Sigmoid colon (tissue), 7 donors: ENCODE results near the gene CD36. TPM values are rescaled to one million over a fixed set of nuclear protein-coding genes. Genes with fewer than 3 reads are reported as not detected.
"Not testable (repeated sequence)": the region's sequence is repeated elsewhere in the genome, so short reads cannot be mapped to it uniquely, and the experiment has no call there.

Source experiments
- DNase-seq: peaks from one replicate; pipeline ENCODE4 v3.0.0-alpha.2; 2019
- H3K27ac ChIP-seq, 4 donors: fragments of 200-600 bp; sonication (generic); one replicate each; pipeline ENCODE4 v1.5.1; 2016 to 2019; ENCODE audit warnings: mild to moderate bottlenecking in 1 of 4
- H3K27me3 ChIP-seq, 3 donors: fragments of 200-600 bp; sonication (generic); one replicate each; pipeline ENCODE4 v1.5.1; 2019; ENCODE audit warnings: mild to moderate bottlenecking in 1 of 3
- H3K36me3 ChIP-seq, 4 donors: fragments of 200-600 bp; sonication (generic); one replicate each; pipeline ENCODE4 v1.5.1; 2016 to 2019
- H3K4me1 ChIP-seq, 4 donors: fragments of 200-600 bp; sonication (generic); one replicate each; pipeline ENCODE4 v1.5.1; 2017 to 2019
- H3K4me3 ChIP-seq, 4 donors: fragments of 200-600 bp; sonication (generic); one replicate each; pipeline ENCODE4 v1.5.1; 2017 to 2019; ENCODE audit warnings: mild to moderate bottlenecking in 2 of 4, moderate library complexity in 1 of 4
- H3K9me3 ChIP-seq, 4 donors: fragments of 200-600 bp in 3 of 4; sonication (generic) in 3 of 4; one replicate each; pipeline versions ENCODE4 v1.5.1 to v1.6.1; 2013 to 2019
- CTCF ChIP-seq, 4 experiments: fragments of 450-650 bp in 3 of 4; fragments of 200-600 bp in 1 of 4; IDR thresholded peaks; one replicate each; pipeline ENCODE4 v1.5.1; 2016 to 2019; ENCODE audit warnings: antibody characterized with exemption in 4 of 4, mild to moderate bottlenecking in 3 of 4, moderate library complexity in 2 of 4
- EP300 ChIP-seq, 4 donors: sonication (generic); formaldehyde crosslinking; IDR thresholded peaks; one replicate each; pipeline ENCODE4 v1.6.1; 2017; ENCODE audit warnings: antibody characterized with exemption in 4 of 4
- POLR2A ChIP-seq, 2 donors: fragments of 450-650 bp; IDR thresholded peaks; one replicate each; pipeline ENCODE4 v1.6.1; 2016; ENCODE audit warnings: antibody characterized with exemption in 2 of 2, mild to moderate bottlenecking in 2 of 2, moderate library complexity in 2 of 2
- POLR2AphosphoS5 ChIP-seq, 4 donors: sonication (generic); formaldehyde crosslinking; IDR thresholded peaks; one replicate each; pipeline ENCODE4 v1.6.1; 2017; ENCODE audit warnings: antibody characterized with exemption in 4 of 4
- WGBS, 2 donors: extraction: QIAGEN DNeasy Blood & Tissue Kit; methylation state at CpG; one replicate each; pipeline ENCODE4 v1.1.7; 2013; 5-methylcytosine and 5-hydroxymethylcytosine counted together
- intact Hi-C: fragments of 100-400 bp; cut with DNase I; formaldehyde crosslinking; loops from one replicate; pipeline ENCODE4 v1.15.1; 2023
- polyA plus RNA-seq, 3 donors: library from polyadenylated mRNA; stranded (reverse); fragments of 200-250 nt; gene quantifications; one replicate each; pipeline ENCODE4 v1.2.3, GENCODE V29; 2013
- total RNA-seq, 4 donors: library from RNA; depleted of rRNA; stranded (reverse); fragments of >200 nt; gene quantifications; one replicate each; pipeline ENCODE4 v1.1.0, GENCODE V29; 2016
- donor health status: healthy with polysubstance abuse.
- donor health status: Bipolar disorder and iron deficiency.
- donor health status: healthy.

The CD36 gene
- total and polyA plus RNA-seq, 7 donors = 21.6 to 126 (median 58.9) TPM

DNA sequence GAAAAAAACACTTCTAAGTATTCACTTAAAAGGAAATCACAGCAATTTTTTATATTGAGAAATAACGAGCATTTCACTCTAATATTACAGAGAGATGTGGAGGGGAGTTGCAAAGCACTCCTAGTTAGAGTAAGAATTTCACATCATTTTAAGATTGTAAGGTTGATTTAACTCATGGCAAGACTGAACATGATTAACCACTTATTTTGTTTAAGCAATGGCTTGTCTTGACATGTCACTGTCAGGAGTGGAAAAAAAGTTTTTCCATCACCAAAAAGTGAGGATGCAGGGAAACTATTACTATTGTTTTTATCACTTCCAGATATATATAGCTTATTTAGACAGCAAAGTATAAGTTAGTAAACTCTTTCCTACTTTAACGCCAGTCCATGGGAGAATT lies 27.1 kb downstream of the CD36 start:
- no peak for DNase-seq
- no peak overlapping the region for H3K4me3 ChIP-seq
- no peak for TF ChIP-seq POLR2A (IDR thresholded peaks at IDR 0.05)
- TF ChIP-seq EP300 (IDR thresholded peaks at IDR 0.05) = no peak
- no peak for TF ChIP-seq POLR2AphosphoS5 (IDR thresholded peaks at IDR 0.05)
- no peak for TF ChIP-seq CTCF (IDR thresholded peaks at IDR 0.05)
- 86 to 88% methylated on average over 2 of the region's 2 CpGs for WGBS, 2 donors
- H3K9me3 ChIP-seq = no peaks in the 10 kb centered on the region
- H3K27me3 ChIP-seq = no peaks in the 10 kb centered on the region
- no peak overlapping the region for H3K27ac ChIP-seq
- no peaks in the 10 kb centered on the region for H3K36me3 ChIP-seq
- intact Hi-C loops = no loop called here
- H3K4me1 ChIP-seq = no peaks in the 10 kb centered on the region

GRCh38 chr7:80666376-80666775 lies 27.9 kb downstream of the CD36 start:
- 50 to 69% methylated on average over 2 of the region's 2 CpGs for WGBS, 2 donors
- intact Hi-C loops = no loop called here
- TF ChIP-seq POLR2AphosphoS5 (IDR thresholded peaks at IDR 0.05) (no peak), EP300 (IDR thresholded peaks at IDR 0.05) (no peak), CTCF (IDR thresholded peaks at IDR 0.05) (no peak), POLR2A (IDR thresholded peaks at IDR 0.05) (no peak)
- no peak overlapping the region for H3K27ac ChIP-seq
- H3K4me1 ChIP-seq = no peaks in the 10 kb centered on the region
- H3K27me3 ChIP-seq = no peaks in the 10 kb centered on the region
- no peaks in the 10 kb centered on the region for H3K36me3 ChIP-seq
- no peak overlapping the region for H3K4me3 ChIP-seq
- H3K9me3 ChIP-seq = no peaks in the 10 kb centered on the region
- DNase-seq = no peak

DNA sequence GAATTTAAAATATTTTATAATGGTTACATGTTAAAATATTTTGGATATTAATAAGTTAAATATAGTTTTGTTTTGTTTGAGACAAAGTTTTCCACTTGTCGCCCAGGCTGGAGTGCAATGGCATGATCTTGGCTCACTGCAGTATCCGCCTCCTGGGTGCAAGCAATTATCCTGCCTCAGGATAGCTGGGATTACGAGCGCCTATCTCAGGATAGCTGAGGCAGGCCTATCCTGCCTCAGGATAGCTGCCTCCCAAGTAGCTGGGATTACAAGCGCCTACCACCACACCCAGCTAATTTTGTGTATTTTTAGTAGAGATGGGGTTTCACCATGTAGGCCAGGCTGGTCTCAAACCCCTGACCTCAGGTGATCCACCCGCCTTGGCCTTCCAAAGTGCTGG lies 30.9 kb downstream of the CD36 start:
- H3K9me3 ChIP-seq, H3K27ac ChIP-seq, H3K27me3 ChIP-seq, intact Hi-C loops, H3K4me3 ChIP-seq, H3K4me1 ChIP-seq, H3K36me3 ChIP-seq, DNase-seq: not testable (repeated sequence)
- 87 to 95% methylated on average over 6 of the region's 6 CpGs for WGBS, 2 donors

GRCh38 chr7:80671744-80672143 lies 33.3 kb downstream of the CD36 start:
- Histone ChIP-seq H3K36me3 (no peaks in the 10 kb centered on the region), H3K27me3 (no peaks in the 10 kb centered on the region), H3K4me3 (no peak overlapping the region), H3K27ac (no peak overlapping the region), H3K9me3 (no peaks in the 10 kb centered on the region), H3K4me1 (no peaks in the 10 kb centered on the region)
- no peak for DNase-seq
- TF ChIP-seq CTCF (IDR thresholded peaks at IDR 0.05) = no peak
- TF ChIP-seq POLR2AphosphoS5 (IDR thresholded peaks at IDR 0.05) = no peak
- no peak for TF ChIP-seq POLR2A (IDR thresholded peaks at IDR 0.05)
- no peak for TF ChIP-seq EP300 (IDR thresholded peaks at IDR 0.05)
- intact Hi-C loops = no loop called here
- WGBS, 2 donors = 88 to 92% methylated on average over 1 of the region's 1 CpG

GRCh38 chr7:80675090-80675489 lies 36.6 kb downstream of the CD36 start:
- WGBS, 2 donors = 61 to 82% methylated on average over 1 of the region's 1 CpG
- Histone ChIP-seq H3K4me1 (no peaks in the 10 kb centered on the region), H3K27me3 (no peaks in the 10 kb centered on the region), H3K27ac (no peak overlapping the region), H3K9me3 (no peaks in the 10 kb centered on the region), H3K36me3 (no peaks in the 10 kb centered on the region), H3K4me3 (no peak overlapping the region)
- intact Hi-C loops = no loop called here
- TF ChIP-seq POLR2AphosphoS5 (IDR thresholded peaks at IDR 0.05) (no peak), CTCF (IDR thresholded peaks at IDR 0.05) (no peak), EP300 (IDR thresholded peaks at IDR 0.05) (no peak), POLR2A (IDR thresholded peaks at IDR 0.05) (no peak)
- no peak for DNase-seq
